ENCODE measurements around the gene GMPPA.

The GMPPA gene

DNA sequence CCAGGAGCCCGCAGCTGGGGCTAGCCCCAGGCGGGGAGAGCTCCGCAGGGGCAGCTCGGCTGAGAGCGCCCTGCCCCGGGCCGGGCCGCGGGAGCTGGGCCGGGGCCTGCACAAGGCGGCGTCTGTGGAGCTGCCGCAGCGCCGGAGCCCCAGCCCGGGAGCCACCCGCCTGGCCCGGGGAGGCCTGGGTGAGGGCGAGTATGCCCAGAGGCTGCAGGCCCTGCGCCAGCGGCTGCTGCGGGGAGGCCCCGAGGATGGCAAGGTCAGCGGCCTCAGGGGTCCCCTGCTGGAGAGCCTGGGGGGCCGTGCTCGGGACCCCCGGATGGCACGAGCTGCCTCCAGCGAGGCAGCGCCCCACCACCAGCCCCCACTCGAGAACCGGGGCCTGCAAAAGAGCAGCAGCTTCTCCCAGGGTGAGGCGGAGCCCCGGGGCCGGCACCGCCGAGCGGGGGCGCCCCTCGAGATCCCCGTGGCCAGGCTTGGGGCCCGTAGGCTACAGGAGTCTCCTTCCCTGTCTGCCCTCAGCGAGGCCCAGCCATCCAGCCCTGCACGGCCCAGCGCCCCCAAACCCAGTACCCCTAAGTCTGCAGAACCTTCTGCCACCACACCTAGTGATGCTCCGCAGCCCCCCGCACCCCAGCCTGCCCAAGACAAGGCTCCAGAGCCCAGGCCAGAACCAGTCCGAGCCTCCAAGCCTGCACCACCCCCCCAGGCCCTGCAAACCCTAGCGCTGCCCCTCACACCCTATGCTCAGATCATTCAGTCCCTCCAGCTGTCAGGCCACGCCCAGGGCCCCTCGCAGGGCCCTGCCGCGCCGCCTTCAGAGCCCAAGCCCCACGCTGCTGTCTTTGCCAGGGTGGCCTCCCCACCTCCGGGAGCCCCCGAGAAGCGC lies 15.0 kb upstream of the GMPPA start:
- TF ChIP-seq ZFX (IDR thresholded peaks at IDR 0.05) = no peak
- TF ChIP-seq, protein P1, sequence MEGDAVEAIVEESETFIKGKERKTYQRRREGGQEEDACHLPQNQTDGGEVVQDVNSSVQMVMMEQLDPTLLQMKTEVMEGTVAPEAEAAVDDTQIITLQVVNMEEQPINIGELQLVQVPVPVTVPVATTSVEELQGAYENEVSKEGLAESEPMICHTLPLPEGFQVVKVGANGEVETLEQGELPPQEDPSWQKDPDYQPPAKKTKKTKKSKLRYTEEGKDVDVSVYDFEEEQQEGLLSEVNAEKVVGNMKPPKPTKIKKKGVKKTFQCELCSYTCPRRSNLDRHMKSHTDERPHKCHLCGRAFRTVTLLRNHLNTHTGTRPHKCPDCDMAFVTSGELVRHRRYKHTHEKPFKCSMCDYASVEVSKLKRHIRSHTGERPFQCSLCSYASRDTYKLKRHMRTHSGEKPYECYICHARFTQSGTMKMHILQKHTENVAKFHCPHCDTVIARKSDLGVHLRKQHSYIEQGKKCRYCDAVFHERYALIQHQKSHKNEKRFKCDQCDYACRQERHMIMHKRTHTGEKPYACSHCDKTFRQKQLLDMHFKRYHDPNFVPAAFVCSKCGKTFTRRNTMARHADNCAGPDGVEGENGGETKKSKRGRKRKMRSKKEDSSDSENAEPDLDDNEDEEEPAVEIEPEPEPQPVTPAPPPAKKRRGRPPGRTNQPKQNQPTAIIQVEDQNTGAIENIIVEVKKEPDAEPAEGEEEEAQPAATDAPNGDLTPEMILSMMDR (conservative IDR thresholded peaks at IDR 0.05) = no peak

DNA sequence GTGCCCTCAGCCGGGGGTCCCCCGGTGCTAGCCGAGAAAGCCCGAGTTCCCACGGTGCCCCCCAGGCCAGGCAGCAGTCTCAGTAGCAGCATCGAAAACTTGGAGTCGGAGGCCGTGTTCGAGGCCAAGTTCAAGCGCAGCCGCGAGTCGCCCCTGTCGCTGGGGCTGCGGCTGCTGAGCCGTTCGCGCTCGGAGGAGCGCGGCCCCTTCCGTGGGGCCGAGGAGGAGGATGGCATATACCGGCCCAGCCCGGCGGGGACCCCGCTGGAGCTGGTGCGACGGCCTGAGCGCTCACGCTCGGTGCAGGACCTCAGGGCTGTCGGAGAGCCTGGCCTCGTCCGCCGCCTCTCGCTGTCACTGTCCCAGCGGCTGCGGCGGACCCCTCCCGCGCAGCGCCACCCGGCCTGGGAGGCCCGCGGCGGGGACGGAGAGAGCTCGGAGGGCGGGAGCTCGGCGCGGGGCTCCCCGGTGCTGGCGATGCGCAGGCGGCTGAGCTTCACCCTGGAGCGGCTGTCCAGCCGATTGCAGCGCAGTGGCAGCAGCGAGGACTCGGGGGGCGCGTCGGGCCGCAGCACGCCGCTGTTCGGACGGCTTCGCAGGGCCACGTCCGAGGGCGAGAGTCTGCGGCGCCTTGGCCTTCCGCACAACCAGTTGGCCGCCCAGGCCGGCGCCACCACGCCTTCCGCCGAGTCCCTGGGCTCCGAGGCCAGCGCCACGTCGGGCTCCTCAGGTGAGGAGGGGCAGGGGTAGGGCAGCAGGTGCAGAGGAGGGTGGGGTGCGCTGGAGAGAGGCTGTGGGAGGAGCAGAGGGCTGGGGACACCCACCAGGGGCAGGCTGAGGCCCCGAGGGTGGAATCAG lies 14.1 kb upstream of the GMPPA start:
- no peak for TF ChIP-seq ZFX (IDR thresholded peaks at IDR 0.05)
- TF ChIP-seq, protein P1 (conservative IDR thresholded peaks at IDR 0.05) = no peak
- H3K27ac ChIP-seq = no peak overlapping the region

More for the DNA sequence above, 15.0 kb upstream of the GMPPA start:
- H3K27ac ChIP-seq = no peak overlapping the region

DNA sequence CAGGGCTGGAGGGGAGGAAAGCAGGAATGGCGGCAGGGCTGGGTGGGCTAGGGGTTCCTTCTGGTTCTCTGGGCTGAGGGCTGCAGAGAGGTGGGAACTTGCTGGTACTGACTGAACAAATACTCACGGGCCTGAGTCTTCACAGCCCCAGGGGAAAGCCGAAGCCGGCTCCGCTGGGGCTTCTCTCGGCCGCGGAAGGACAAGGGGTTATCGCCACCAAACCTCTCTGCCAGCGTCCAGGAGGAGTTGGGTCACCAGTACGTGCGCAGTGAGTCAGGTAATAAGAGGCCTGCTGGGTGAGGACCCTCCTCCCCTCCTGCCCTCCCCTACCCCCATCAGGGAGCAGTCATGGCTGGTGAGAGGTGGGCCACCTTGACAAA lies 13.5 kb upstream of the GMPPA start:
- no peak overlapping the region for H3K27ac ChIP-seq
- TF ChIP-seq ZFX (IDR thresholded peaks at IDR 0.05) = no peak
- TF ChIP-seq, protein P1 (conservative IDR thresholded peaks at IDR 0.05) = no peak

DNA sequence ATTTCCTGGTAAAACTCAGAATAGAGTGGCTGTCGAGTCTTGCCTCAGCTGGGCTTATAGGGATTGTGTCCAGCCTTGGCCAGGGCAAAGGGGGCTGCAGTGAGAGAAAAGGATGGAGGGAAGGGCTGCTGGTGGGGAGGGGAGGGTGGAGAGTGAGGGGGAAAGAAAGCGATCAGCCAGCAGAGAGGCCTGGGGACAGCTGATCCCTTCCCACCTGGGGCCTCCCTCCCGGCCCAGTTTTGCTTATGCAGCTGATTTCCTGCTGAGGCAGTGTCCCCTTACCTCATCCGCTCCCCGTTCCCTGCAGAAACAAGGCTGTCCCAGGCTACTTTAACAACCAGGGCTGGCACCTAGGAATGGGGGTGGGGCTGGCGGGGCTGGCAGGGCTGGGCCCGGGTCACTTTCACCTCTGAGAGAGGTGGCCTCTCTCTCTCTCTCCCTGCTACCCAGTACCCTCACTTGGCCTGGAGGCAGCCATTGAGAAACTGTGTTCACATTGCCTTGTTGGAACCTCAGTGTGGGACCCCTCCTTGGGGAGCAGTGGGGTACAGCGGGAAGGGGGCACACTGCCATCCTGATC lies 12.2 kb upstream of the GMPPA start:
- H3K27ac ChIP-seq = no peak overlapping the region
- TF ChIP-seq, protein P1 (conservative IDR thresholded peaks at IDR 0.05) = no peak
- TF ChIP-seq ZFX (IDR thresholded peaks at IDR 0.05) = no peak

DNA sequence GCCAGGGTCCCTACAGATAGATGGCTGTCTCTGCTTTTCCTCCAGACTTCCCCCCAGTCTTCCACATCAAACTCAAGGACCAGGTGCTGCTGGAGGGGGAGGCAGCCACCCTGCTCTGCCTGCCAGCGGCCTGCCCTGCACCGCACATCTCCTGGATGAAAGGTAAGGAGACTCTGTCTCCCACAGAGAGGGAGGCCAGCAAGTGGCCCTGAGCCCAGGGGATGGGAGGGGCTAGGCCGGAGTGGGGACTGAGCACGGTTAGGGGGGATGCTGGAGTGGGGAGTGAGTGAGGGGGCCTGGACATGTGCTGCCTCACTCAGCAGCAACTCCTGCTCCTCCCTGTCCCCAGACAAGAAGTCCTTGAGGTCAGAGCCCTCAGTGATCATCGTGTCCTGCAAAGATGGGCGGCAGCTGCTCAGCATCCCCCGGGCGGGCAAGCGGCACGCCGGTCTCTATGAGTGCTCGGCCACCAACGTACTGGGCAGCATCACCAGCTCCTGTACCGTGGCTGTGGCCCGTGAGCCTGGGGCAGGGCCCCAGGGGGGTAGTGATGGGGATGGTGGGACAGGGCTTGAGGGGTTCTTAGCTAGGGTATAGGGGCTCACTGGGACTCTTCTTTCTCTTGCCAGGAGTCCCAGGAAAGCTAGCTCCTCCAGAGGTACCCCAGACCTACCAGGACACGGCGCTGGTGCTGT lies 10.4 kb upstream of the GMPPA start:
- TF ChIP-seq ZFX (IDR thresholded peaks at IDR 0.05) = no peak
- TF ChIP-seq, protein P1 (conservative IDR thresholded peaks at IDR 0.05) = no peak

DNA sequence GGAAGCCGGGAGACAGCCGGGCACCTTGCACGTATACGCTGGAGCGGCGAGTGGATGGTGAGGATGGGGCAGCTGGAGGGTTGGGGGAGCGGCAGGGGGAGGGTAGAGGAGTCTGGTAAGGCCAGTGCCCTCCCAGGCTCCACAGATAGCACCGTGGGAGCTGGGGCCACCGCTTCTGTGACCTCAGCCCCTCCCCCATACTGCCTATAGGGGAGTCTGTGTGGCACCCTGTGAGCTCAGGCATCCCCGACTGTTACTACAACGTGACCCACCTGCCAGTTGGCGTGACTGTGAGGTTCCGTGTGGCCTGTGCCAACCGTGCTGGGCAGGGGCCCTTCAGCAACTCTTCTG lies 9.9 kb upstream of the GMPPA start:
- TF ChIP-seq, protein P1 (conservative IDR thresholded peaks at IDR 0.05) = no peak
- no peak for TF ChIP-seq ZFX (IDR thresholded peaks at IDR 0.05)

More for the DNA sequence above, 10.4 kb upstream of the GMPPA start:
- no peak overlapping the region for H3K27ac ChIP-seq

More for the DNA sequence above, 9.9 kb upstream of the GMPPA start:
- no peak overlapping the region for H3K27ac ChIP-seq
